ENCODE data around the gene LMNB1.
"Not testable (repeated sequence)": the region's sequence is repeated elsewhere in the genome, so short reads cannot be mapped to it uniquely, and the experiment has no call there.

The LMNB1 gene

DNA sequence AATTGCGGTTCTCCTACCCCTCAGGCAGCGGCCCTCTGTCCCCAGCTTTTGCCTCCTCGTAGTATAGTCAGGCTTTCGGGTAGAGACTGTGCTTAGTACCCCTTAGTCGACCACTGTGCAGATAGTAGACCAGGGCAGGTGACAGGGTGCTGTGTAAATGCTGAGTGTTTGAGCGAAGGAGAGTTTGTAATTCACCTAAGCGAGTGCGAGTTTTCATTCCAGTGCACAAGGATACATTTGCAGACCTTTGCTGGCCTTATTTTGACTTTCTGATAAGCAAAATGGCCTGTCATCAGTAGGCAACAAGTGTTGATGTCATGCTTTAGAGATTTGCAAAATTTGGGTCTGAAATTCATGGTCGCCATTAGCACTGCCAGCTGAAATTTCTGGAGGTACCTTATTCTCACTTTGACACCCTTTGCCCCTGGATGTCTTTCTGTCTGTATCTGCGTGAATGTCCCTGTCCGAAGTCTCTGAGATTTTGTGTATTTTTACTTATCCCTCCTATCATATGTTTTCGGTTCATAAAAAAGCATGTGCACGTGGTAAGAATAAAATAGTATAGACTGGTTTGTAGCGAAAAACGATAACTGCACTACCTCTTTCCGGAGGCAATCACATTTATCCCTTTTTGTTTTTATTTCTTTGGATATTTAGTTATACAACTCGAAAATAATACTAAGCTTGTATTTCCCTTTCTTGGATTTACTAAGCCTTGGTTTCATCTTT, 1.9 kb downstream of the LMNB1 start:
- DNase-seq (ENCODE audit: low read depth) = no peak

DNA sequence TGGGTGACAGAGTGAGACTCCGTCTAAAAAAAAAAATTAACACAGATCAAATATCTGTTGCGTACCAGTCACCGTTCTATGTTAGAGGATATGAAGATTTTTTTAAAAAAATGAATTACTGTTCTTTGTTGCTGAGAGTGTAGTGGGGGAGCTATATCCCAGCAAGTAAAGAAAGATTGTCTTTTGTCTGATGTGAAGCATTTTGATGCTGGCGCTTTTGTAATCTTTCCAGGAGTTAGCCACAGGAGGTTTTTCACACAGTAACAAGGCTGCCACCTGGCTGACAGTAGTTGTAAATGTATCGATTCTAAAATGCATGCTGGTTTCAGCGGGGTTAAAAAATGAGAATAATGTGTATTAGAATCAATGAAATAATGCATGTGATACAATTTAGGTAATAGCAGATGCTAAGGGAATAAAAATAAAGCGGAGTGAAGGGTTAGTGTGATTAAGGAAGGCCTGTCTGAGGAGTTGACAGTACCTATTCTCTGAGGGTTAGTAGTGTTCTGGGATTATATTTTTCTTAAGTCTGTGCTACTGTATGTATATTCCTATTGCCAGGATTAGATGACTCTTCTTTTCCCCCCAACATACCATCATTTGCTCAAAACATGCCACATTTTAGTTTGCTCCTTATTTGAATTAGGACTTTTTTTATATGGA, 3.4 kb downstream of the LMNB1 start:
- DNase-seq (ENCODE audit: low read depth) = peak; percentile 77

DNA sequence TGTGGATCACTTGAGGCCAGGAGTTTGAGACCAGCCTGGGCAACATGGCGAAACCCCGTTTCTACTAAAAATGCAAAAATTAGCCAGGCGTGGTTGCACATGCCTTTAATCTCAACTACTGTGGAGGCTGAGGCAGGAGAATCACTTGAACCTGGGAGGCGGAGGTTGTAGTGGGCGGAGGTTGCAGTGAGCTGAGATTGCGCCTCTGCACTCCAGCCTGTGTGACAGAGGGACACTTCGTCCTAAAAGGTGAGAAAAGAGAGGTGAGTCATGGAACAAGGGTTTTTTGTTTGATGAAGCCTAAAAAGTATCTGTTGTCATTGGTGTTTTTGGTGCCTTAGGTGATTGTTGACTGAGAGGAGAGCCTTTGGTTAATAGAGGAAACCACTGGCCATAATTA, 11.5 kb downstream of the LMNB1 start:
- DNase-seq (ENCODE audit: low read depth) = not testable (repeated sequence)

DNA sequence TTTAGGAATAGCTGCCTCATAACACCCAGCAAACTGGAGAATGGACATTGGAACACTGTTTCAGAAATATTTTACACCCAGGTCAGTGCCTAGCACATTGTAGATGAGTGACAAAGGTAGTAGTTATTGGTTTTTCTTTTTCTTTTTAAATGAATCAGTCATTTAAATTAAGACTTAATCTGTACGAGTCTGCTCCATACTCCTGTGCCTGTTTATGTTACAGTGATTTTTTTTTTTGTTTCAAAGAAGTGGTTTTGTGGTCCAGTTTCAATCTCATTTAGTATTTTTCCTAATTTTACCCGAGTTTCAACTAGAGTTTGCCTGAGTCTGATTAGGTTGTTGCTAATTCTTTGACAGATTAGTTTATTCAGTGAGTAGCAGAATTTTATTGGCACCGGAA, 16.2 kb downstream of the LMNB1 start:
- no peak for DNase-seq (ENCODE audit: low read depth)

DNA sequence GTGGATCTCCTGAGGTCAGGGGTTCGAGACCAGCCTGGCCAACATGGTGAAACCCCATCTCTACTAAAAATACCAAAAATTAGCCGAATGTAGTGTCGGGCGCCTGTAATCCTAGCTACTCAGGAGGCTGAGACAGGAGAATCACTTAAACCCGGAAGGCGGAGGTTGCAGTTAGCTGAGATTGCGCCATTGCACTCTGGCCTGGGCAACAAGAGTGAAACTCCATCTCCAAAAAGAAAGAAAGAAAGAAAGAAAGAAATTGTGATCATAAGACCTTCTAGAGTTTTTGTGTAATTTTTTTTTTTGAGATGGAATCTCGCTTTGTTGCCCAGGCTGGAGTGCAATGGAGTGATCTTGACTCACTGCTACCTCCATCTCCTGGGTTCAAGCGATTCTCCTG, 16.7 kb downstream of the LMNB1 start:
- not testable (repeated sequence) for DNase-seq (ENCODE audit: low read depth)

DNA sequence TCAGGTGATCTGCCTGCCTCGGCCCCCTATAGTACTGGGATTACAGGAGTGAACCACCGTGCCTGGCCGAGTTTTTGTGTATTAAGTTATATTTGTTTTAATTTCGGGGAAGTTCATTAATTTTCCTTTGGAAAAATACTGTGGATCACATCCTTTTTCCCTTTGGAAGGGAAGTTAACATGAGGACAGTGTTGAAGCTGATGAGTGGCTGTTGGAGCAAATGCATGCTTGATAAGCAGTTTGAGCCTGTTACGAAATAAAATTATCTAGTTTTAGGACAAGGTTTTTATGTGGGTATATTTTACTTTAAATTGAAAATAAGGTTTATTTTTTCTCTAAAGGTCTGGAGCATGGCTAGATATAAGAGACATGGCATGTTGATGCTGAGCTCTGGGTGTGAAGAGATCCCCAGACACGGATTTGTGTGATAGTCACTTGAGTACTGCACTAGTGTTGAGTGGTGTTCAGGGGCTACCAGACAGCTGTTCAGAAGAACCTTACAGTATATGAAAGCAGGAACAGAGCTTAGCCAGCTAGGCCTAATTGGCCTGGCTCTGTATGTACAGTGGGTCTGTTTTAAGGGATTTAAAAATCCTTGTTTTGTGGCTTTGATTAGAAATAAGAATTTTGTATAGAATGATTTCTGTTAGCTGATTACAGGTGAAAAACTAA, 17.4 kb downstream of the LMNB1 start:
- DNase-seq (ENCODE audit: low read depth) = no peak

DNA sequence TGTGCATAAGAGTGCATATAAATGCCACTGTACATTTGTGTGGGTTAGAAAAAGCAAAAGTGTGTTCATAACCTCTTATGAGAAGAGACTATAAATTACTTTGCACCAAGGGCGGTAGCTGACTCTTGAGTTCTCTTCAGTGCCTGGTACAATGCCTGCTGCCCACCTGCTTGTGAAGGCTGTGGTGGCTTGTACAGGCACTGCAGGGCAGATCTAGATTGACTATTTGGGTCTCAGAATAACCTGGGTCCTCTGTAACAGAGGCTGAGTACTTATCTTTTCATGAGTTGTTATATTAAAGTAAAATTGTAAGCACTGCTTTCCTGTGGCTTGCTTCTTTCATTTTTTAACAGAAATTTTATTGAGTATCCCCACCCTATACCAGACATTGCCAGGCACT, 22.8 kb downstream of the LMNB1 start:
- no peak for DNase-seq (ENCODE audit: low read depth)

DNA sequence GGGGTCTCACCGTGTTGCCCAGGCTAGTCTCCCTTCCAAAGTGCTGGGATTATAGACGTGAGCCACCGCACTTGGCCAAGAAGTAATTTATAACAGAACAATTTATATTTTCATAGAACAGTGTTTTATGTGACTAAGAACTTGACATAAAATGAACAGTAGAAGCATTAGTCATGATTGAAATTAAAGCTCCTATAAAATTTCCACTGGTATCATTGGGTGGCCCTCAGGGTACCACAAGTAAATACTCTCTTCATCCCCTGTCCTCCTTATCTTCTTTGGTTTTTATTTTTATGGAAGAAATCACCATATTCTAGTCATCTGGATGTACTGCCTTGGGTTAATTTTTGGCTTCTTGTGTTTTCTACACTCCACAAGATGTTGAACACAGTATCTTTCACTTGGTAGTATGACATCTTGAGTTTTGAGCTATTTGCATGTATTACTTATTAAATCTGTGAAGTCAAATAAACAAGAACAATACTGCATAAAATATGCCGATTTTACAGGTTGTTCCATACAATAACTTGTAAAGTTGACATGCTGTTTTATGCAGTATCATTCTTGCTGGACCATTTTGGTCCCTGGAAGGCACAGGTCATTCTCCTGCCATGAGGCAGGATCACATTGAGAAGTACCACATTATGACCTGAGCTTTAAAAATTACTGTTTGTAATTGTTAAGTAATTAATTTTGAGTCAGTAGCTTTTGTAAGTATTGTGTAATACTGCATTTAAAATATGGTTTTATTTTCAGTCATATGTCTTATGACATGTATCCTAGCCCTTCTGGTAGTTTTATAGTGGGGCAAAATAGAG, 24.4 kb downstream of the LMNB1 start:
- DNase-seq (ENCODE audit: low read depth) = peak; percentile 45

DNA sequence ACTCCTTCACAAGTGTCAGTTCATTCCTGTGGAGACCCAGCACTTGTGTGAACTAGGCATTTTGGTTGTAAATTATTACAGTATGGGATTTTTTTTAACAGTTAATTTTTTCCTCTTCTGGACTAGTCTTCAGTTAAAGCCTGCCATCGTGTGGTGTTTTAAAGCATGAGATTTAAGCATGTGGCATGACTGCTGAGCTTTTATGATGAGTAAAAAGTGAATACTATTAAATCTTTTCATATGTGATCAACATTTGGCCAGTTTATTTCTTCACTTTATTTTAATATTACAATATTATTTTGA, 25.0 kb downstream of the LMNB1 start:
- peak; percentile 73 for DNase-seq (ENCODE audit: low read depth)

DNA sequence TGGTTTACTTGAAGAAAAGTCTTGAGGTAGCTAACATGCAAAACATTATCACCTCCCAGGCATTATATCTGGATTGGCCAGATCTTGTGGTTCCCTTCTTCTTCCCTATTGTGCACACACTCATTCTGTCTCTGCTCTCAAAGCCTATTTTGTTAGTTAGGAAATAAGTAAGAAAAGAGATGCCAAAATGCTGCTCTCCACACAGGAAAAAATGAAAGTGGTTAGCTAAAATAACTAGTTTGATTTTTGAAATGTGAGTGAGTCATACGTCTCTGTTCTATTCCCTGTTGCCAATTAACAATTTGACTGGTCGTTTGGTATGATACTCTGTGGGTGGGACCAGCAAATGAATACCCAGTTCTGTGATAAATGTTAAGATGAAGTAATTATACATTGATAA, 28.1 kb downstream of the LMNB1 start:
- DNase-seq (ENCODE audit: low read depth) = peak; percentile 79

DNA sequence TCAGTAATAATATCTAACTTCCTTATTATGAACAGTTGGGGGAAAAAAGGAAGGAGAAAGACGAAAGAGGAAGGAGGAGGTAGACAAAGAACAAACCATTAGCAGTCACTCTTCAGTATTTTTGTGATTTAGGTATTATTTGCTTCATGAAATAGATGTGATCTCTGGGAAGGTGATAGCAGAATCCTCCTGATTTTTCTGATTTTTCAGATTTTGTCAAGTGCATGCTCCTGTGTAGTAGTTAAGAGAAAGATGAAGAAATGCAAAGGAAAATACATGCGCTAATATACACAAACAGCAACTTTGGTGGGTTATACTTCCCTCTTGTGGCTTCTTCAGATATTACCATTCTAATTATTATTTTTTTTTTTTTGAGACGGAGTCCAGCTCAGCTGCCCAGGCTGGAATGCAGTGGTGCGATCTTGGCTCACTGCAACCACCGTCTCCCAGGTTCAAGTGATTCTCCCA, 31.6 kb downstream of the LMNB1 start:
- peak; percentile 52 for DNase-seq (ENCODE audit: low read depth)

DNA sequence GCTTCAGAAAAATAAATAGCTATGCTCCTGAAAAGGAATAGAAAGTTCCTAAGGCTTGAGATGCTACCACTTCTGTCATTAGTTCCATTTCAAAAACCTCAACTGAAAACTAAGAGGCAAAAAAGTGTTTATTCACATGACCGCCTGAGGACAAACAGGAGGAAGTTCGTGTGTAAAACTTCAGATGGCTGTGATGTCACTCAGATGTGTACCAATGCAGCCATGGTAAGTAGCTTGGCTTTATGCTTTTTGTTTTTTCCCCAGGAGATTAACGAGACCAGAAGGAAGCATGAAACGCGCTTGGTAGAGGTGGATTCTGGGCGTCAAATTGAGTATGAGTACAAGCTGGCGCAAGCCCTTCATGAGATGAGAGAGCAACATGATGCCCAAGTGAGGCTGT, 33.0 kb downstream of the LMNB1 start:
- DNase-seq (ENCODE audit: low read depth) = no peak

DNA sequence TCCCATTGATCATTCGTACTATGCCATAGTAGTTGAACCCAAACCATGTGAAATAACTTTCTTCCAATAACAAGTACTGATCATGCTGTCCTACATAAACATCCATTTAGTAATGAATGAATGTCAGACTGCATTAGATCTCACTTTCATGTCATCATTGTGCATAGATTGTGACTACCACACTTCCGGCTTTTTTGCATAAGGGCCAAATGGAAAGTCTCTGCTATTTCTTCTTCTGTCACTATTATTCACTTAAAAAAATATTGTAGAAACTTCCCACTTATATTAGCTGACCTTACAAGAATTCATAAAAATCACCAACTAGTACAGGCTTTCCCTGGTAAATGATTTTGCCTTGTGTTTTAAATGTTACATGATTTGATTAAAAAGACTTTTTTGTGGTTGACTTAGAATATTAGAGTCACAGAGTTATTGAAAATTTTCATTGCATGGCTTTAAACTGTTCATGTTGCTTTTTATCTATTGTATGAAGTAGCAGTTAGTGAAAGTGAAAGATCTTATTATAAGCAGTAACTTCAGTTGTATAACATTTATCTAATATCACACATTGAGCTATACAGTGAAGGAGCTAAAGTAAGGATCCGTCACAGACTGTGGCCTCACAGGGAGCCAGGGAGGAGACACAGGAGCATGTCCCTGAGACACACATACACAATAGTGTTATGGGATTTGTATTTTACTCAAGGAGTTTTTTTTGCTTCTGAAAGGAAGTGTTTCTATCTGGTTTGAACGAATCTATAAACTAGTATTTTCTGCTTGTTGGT, 33.9 kb downstream of the LMNB1 start:
- DNase-seq (ENCODE audit: low read depth) = no peak

DNA sequence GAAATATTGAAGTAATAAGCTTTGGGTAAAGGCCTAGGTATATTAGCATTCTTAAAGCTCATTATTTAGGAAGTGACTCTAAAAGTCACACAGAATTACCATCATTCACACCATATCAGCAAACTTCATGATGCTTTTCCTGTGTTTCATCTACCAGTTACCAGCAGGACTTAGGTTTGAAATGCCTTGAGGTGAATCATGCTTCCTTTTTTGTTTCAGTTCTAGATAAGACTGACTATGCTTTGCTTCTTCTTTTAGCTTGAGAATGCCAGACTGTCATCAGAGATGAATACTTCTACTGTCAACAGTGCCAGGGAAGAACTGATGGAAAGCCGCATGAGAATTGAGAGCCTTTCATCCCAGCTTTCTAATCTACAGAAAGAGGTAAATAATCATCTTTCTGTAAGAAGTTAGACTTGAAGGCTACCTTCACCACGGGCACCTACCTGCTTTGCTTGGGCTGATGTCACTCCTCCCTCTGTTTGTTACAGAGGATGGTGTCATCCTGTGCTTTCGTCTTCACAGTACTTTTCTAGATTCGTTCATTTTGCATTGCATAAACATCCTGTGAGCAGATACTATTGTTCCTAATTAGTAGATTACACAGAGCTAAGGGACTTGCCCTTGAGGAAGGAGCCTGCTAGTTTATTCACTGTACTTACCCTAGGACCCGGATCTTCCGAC, 34.7 kb downstream of the LMNB1 start:
- DNase-seq (ENCODE audit: low read depth) = peak; percentile 76

DNA sequence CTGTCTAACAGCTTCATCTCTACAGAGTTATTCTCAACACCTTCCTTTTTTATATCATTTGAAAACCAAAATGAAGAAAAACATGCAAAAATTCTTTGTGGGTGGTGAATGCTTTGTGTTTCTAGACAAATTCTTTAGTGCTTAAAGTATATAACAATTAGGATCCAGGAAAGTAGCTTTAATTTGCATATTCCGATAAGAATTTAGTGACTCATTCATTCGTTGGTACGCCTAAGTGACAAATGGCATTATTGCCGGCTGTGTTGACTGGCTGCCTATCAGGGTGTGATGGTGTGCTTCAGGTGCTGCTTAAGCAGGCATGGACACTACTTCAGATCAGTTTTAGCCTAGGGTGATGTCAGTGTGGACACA, 35.2 kb downstream of the LMNB1 start:
- DNase-seq (ENCODE audit: low read depth) = no peak

DNA sequence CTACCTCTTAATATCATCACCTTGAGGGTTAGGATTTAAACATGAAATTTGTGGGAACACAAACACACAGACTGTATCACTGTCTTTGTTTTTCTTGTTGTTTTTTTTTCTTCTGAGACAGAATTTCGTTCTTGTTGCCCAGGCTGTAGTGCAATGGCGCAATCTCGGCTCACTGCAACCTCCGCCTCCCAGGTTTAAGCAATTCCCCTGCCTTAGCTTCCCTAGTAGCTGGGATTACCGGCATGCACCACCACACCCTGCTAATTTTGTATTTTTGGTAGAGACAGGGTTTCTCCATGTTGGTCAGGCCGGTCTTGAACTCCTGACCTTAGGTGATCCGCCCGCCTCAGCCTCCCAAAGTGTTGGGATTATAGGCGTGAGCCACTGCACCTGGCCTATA, 36.9 kb downstream of the LMNB1 start:
- DNase-seq (ENCODE audit: low read depth) = not testable (repeated sequence)

DNA sequence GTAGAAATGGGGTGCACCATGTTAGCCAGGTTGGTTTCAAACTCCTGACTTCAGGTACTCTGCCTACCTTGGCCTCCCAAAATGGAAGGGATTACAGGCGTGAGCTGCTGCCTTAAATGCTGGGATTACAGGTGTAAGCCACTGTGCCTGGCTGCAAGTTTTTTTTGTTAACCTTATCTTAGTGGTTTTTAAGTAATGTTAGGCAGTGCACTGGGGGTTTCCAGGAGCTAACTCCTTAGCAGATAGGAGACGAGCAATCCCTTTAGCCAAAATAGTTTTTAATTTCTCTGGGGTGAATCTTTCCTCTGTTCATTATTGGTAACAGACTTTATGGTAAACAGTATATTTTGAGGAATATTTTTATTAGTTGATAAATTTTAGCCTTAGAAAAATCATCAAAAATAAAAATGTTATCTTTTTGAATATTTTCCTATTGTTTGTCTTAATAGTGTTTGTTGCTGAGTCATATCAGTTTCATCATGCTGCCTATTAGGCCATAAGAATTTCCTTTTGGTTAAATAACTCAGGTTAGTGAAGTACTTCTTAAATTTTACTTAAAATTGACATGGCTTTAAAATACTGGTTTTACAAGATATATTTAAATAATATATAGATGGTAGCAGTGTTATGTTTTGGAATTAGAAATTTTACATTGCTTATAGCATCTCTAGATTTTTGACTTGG, 37.9 kb downstream of the LMNB1 start:
- DNase-seq (ENCODE audit: low read depth) = peak; percentile 44

DNA sequence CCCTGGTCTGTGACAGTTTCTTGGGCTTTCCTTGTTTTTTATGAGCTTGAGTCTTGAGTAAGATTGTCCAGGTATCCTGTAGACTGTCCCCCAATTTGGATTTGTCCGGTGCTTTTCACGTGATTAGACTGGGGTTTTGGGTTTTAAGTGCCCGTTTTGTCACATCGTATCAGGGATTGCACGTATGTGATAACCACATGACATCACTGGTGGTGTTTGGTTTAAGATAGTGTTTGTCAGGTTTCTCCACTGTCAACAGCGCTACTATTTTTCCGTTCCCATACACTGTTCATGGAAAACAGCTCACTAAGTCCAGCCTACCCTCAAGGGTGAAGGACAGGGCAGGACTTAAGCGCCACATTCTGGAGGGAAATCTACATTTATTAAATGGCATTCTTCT, 39.7 kb downstream of the LMNB1 start:
- no peak for DNase-seq (ENCODE audit: low read depth)

DNA sequence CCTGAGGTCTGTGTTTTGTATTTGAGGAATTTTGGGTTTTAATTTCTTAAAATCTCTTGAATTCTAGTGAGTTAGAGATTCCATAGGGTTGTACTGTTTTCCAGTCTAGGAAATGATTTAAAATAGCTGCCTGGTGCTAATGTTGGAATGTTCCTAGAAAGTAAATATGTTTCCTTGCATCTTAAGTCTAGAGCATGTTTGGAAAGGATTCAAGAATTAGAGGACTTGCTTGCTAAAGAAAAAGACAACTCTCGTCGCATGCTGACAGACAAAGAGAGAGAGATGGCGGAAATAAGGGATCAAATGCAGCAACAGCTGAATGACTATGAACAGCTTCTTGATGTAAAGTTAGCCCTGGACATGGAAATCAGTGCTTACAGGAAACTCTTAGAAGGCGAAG, 41.8 kb downstream of the LMNB1 start:
- no peak for DNase-seq (ENCODE audit: low read depth)

DNA sequence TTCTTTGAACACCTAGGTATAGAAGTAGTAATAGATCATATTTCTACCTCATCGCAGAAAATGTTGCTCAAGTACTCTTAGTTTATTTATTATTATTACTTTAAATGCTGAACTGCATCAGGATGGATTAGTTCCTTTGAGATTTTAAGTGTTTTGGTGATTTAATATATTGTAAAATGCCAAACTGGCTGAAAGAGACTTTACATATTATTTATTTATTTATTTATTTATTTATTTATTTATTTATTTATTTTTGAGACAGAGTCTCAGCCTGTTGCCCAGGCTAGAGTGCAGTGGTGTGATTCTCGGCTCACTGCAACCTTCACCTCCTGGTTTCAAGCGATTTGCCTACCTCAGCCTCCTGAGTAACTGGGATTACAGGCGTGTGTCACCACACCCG, 42.3 kb downstream of the LMNB1 start:
- DNase-seq (ENCODE audit: low read depth) = no peak

All from EH (cell line).